Hematopoietic multipotent progenitor cell treated with erythropoietin and hydrocortisone succinate and interleukin-3 and kit ligand, for 8 days (in vitro differentiated cells): ENCODE measurements around the gene COL6A3.

Experiments used
- DNase-seq: peaks from one replicate; pipeline ENCODE4 v3.0.0-alpha.2; 2015

The COL6A3 gene

GRCh38 chr2:237343993-237344392, 70.0 kb downstream of the COL6A3 start:
- DNase-seq: no peak

GRCh38 chr2:237341872-237342271, 72.1 kb downstream of the COL6A3 start:
- DNase-seq: no peak

GRCh38 chr2:237337586-237337985, 76.4 kb downstream of the COL6A3 start:
- no peak for DNase-seq

GRCh38 chr2:237336131-237336530, 77.8 kb downstream of the COL6A3 start:
- DNase-seq: no peak

- DNase-seq: no peak
Observed at GRCh38 chr2:237333748-237334147, 80.2 kb downstream of the COL6A3 start.

GRCh38 chr2:237330541-237330940, 83.4 kb downstream of the COL6A3 start:
- DNase-seq: no peak

- no peak for DNase-seq
Observed at GRCh38 chr2:237327175-237327950, 86.6 kb downstream of the COL6A3 start.

GRCh38 chr2:237326266-237327171, 87.4 kb downstream of the COL6A3 start:
- no peak for DNase-seq

GRCh38 chr2:237324837-237325236, 89.1 kb downstream of the COL6A3 start:
- no peak for DNase-seq

GRCh38 chr2:237324405-237324831, 89.5 kb downstream of the COL6A3 start:
- DNase-seq: no peak

- DNase-seq: no peak
Observed at GRCh38 chr2:237323656-237324055, 90.3 kb downstream of the COL6A3 start.

GRCh38 chr2:237322564-237322963, 91.4 kb downstream of the COL6A3 start:
- no peak for DNase-seq

- no peak for DNase-seq
Observed at GRCh38 chr2:237321746-237322145, 92.2 kb downstream of the COL6A3 start.

- no peak for DNase-seq
Observed at GRCh38 chr2:237320801-237321560, 93.0 kb downstream of the COL6A3 start.

- no peak for DNase-seq
Observed at GRCh38 chr2:237319887-237320286, 94.1 kb downstream of the COL6A3 start.

- DNase-seq: no peak
Observed at GRCh38 chr2:237319086-237319820, 94.7 kb downstream of the COL6A3 start.

GRCh38 chr2:237316339-237316738, 97.6 kb downstream of the COL6A3 start:
- no peak for DNase-seq

- DNase-seq: no peak
Observed at GRCh38 chr2:237315829-237316225, 98.1 kb downstream of the COL6A3 start.

- DNase-seq: no peak
Observed at GRCh38 chr2:237315170-237315828, 98.7 kb downstream of the COL6A3 start.

GRCh38 chr2:237314681-237315080, 99.3 kb downstream of the COL6A3 start:
- no peak for DNase-seq

GRCh38 chr2:237314198-237314597, 99.8 kb downstream of the COL6A3 start:
- DNase-seq: no peak
